GM23338 (cell line): Measurements from ENCODE around the gene HES7. TPM values are rescaled to one million over a fixed set of nuclear protein-coding genes. Genes with fewer than 3 reads are reported as not detected.

Experiments used
- ATAC-seq: fragments of 200-7000 bp; cut with Tn5 transposase; 3 replicates; pipeline ENCODE4 v1.9.1; 2020
- DNase-seq: peaks from one replicate; pipeline ENCODE4 v3.0.0-alpha.2; 2015; ENCODE audit warnings: low spot score
- H2AFZ ChIP-seq: fragments of 200-600 bp; sonication (generic); 2 replicates; pipeline ENCODE4 v1.8.0; 2016; ENCODE audit warnings: antibody characterized with exemption, mild to moderate bottlenecking, moderate library complexity
- H3F3A ChIP-seq: fragments of 200-600 bp; sonication (generic); replicated peaks from 2 replicates; pipeline ENCODE4 v1.8.0; 2017; ENCODE audit warnings: antibody characterized with exemption, mixed run types, low read depth
- H3K27ac ChIP-seq: fragments of 200-600 bp; sonication (generic); 2 replicates; pipeline ENCODE4 v1.6.1; 2016; ENCODE audit warnings: low read depth
- H3K27me3 ChIP-seq: fragments of 200-600 bp; sonication (generic); 2 replicates; pipeline ENCODE4 v1.8.0; 2016; ENCODE audit warnings: mild to moderate bottlenecking, mixed run types, moderate library complexity; ENCODE audit not compliant: insufficient read depth
- H3K36me3 ChIP-seq: fragments of 200-600 bp; sonication (generic); 2 replicates; pipeline ENCODE4 v1.8.0; 2016; ENCODE audit warnings: mild to moderate bottlenecking; ENCODE audit not compliant: insufficient read depth
- H3K4me1 ChIP-seq: fragments of 200-600 bp; sonication (generic); 2 replicates; pipeline ENCODE4 v1.8.0; 2016; ENCODE audit warnings: mild to moderate bottlenecking, moderate library complexity; ENCODE audit not compliant: insufficient read depth
- H3K4me2 ChIP-seq: fragments of 200-600 bp; sonication (generic); 2 replicates; pipeline ENCODE4 v1.7.1; 2017; ENCODE audit warnings: mixed run types
- H3K4me3 ChIP-seq: fragments of 200-600 bp; sonication (generic); 2 replicates; pipeline ENCODE4 v1.6.1; 2016; ENCODE audit warnings: mixed run types
- H3K79me2 ChIP-seq: fragments of 200-600 bp; sonication (generic); replicated peaks from 2 replicates; pipeline ENCODE4 v1.8.0; 2017; ENCODE audit warnings: mild to moderate bottlenecking; ENCODE audit not compliant: insufficient read depth
- H3K9me2 ChIP-seq: fragments of 200-600 bp; sonication (generic); 2 replicates; pipeline ENCODE4 v1.8.0; 2017; ENCODE audit not compliant: insufficient read depth
- H4K20me1 ChIP-seq: fragments of 200-600 bp; sonication (generic); replicated peaks from 2 replicates; pipeline ENCODE4 v1.8.0; 2017; ENCODE audit warnings: mild to moderate bottlenecking; ENCODE audit not compliant: insufficient read depth
- H3K27ac Mint-ChIP-seq: 2 replicates; pipeline ENCODE4 v1.8.0; 2020; ENCODE audit warnings: inconsistent platforms, mild to moderate bottlenecking, moderate library complexity, mixed read lengths
- H3K27me3 Mint-ChIP-seq: 3 replicates; pipeline ENCODE4 v1.8.0; 2022; ENCODE audit warnings: low read depth, mild to moderate bottlenecking, moderate library complexity, mixed read lengths, inconsistent platforms; ENCODE audit not compliant: insufficient read depth, poor library complexity
- H3K36me3 Mint-ChIP-seq: 3 replicates; pipeline ENCODE4 v1.8.0; 2021; ENCODE audit warnings: low read depth, mild to moderate bottlenecking, inconsistent platforms, moderate library complexity, mixed read lengths
- H3K4me1 Mint-ChIP-seq: 3 replicates; pipeline ENCODE4 v1.8.0; 2020; ENCODE audit warnings: mild to moderate bottlenecking, inconsistent platforms, mixed read lengths
- H3K4me3 Mint-ChIP-seq: 3 replicates; pipeline ENCODE4 v1.8.0; 2021; ENCODE audit warnings: moderate library complexity, mild to moderate bottlenecking, inconsistent platforms, mixed read lengths
- H3K9me3 Mint-ChIP-seq: 3 replicates; pipeline ENCODE4 v1.8.0; 2020; ENCODE audit warnings: moderate library complexity, mild to moderate bottlenecking, inconsistent platforms, mixed read lengths
- CREB1 ChIP-seq: fragments of 250-450 bp; sonication (Bioruptor Pico); IDR thresholded peaks from 2 replicates; pipeline ENCODE4 v1.5.0; 2020; ENCODE audit warnings: low read depth, mild to moderate bottlenecking, moderate library complexity
- CTCF ChIP-seq, 2 experiments: fragments of 200-600 bp in 1 of 2; sonication (generic) in 1 of 2; conservative IDR thresholded peaks; 2 replicates each; pipeline versions ENCODE4 v1.5.1 to v1.6.1; 2016 to 2017; ENCODE audit warnings: antibody characterized with exemption in 2 of 2, low read depth in 2 of 2, mild to moderate bottlenecking in 2 of 2, moderate library complexity in 1 of 2
- ETS1 ChIP-seq: IDR thresholded peaks from 2 replicates; pipeline ENCODE4 v1.6.1; 2016; ENCODE audit warnings: antibody characterized with exemption
- EZH2 ChIP-seq: fragments of 200-600 bp; sonication (generic); IDR thresholded peaks from one replicate; pipeline ENCODE4 v1.8.0; 2017; ENCODE audit warnings: antibody characterized with exemption, mild to moderate bottlenecking, low read depth; ENCODE audit not compliant: unreplicated experiment
- EZH2phosphoT487 ChIP-seq: fragments of 200-600 bp; sonication (generic); IDR thresholded peaks from one replicate; pipeline ENCODE4 v1.8.1; 2018; ENCODE audit warnings: antibody characterized with exemption; ENCODE audit not compliant: unreplicated experiment
- JUNB ChIP-seq: IDR thresholded peaks from one replicate; pipeline ENCODE4 v1.6.1; 2016; ENCODE audit warnings: antibody characterized with exemption; ENCODE audit not compliant: unreplicated experiment
- NANOG ChIP-seq: IDR thresholded peaks from 2 replicates; pipeline ENCODE4 v1.6.1; 2016; ENCODE audit warnings: antibody characterized with exemption, borderline replicate concordance
- POLR2AphosphoS5 ChIP-seq: IDR thresholded peaks from 2 replicates; pipeline ENCODE4 v1.6.1; 2016; ENCODE audit warnings: antibody characterized with exemption, low read depth
- REST ChIP-seq: IDR thresholded peaks from one replicate; pipeline ENCODE4 v1.6.1; 2018; ENCODE audit warnings: antibody characterized with exemption; ENCODE audit not compliant: unreplicated experiment
- STAT1 ChIP-seq: IDR thresholded peaks from one replicate; pipeline ENCODE4 v1.6.1; 2016; ENCODE audit warnings: antibody characterized with exemption; ENCODE audit not compliant: unreplicated experiment
- ZNF114 ChIP-seq: fragments of 250-450 bp; sonication (Bioruptor Pico); IDR thresholded peaks from 2 replicates; pipeline ENCODE4 v1.5.0; 2020; ENCODE audit warnings: mild to moderate bottlenecking, moderate library complexity
- ZNF331 ChIP-seq: fragments of 250-450 bp; sonication (Bioruptor Pico); IDR thresholded peaks from 2 replicates; pipeline ENCODE4 v1.5.0; 2020; ENCODE audit warnings: low read depth, mild to moderate bottlenecking, moderate library complexity
- polyA plus RNA-seq: library from polyadenylated mRNA; unstranded; fragments of >200 nt; fragmentation: Nextera tagmentation; extraction: Ambion mirVana; gene quantifications from 2 replicates; pipeline ENCODE4 v1.2.1, GENCODE V29; 2016
- total RNA-seq: library from RNA; depleted of rRNA; stranded (reverse); fragments of >200 nt; shearing (Covaris generic); gene quantifications from 2 replicates; pipeline ENCODE4 v1.2.3, GENCODE V29; 2014
- TF ChIP-seq, protein P1 (sequence below): fragments of 250-450 bp; sonication (Bioruptor Pico); IDR thresholded peaks from 2 replicates; pipeline ENCODE4 v1.5.0; 2020; ENCODE audit warnings: mild to moderate bottlenecking, moderate library complexity

Gene HES7
- total and polyA plus RNA-seq, 2 experiments from 2014 or later = 0.14 TPM; not detected in 1

GRCh38 chr17:8160224-8160577, 36.3 kb upstream of the HES7 start:
- TF ChIP-seq ZNF331 (CRISPR knock-in tag) = no peak
- TF ChIP-seq POLR2AphosphoS5 = no peak
- no peak for TF ChIP-seq ZNF114 (CRISPR knock-in tag)
- no peak for TF ChIP-seq CREB1 (CRISPR knock-in tag)
- TF ChIP-seq ETS1 = no peak
- no peak for TF ChIP-seq EZH2phosphoT487
- TF ChIP-seq NANOG = no peak
- no peak for TF ChIP-seq REST
- no peak for TF ChIP-seq STAT1
- TF ChIP-seq CTCF (conservative IDR thresholded peaks at IDR 0.05; ENCODE audit: low read depth in 2 of 2) = no peak
- TF ChIP-seq JUNB = no peak
- TF ChIP-seq, protein P1, sequence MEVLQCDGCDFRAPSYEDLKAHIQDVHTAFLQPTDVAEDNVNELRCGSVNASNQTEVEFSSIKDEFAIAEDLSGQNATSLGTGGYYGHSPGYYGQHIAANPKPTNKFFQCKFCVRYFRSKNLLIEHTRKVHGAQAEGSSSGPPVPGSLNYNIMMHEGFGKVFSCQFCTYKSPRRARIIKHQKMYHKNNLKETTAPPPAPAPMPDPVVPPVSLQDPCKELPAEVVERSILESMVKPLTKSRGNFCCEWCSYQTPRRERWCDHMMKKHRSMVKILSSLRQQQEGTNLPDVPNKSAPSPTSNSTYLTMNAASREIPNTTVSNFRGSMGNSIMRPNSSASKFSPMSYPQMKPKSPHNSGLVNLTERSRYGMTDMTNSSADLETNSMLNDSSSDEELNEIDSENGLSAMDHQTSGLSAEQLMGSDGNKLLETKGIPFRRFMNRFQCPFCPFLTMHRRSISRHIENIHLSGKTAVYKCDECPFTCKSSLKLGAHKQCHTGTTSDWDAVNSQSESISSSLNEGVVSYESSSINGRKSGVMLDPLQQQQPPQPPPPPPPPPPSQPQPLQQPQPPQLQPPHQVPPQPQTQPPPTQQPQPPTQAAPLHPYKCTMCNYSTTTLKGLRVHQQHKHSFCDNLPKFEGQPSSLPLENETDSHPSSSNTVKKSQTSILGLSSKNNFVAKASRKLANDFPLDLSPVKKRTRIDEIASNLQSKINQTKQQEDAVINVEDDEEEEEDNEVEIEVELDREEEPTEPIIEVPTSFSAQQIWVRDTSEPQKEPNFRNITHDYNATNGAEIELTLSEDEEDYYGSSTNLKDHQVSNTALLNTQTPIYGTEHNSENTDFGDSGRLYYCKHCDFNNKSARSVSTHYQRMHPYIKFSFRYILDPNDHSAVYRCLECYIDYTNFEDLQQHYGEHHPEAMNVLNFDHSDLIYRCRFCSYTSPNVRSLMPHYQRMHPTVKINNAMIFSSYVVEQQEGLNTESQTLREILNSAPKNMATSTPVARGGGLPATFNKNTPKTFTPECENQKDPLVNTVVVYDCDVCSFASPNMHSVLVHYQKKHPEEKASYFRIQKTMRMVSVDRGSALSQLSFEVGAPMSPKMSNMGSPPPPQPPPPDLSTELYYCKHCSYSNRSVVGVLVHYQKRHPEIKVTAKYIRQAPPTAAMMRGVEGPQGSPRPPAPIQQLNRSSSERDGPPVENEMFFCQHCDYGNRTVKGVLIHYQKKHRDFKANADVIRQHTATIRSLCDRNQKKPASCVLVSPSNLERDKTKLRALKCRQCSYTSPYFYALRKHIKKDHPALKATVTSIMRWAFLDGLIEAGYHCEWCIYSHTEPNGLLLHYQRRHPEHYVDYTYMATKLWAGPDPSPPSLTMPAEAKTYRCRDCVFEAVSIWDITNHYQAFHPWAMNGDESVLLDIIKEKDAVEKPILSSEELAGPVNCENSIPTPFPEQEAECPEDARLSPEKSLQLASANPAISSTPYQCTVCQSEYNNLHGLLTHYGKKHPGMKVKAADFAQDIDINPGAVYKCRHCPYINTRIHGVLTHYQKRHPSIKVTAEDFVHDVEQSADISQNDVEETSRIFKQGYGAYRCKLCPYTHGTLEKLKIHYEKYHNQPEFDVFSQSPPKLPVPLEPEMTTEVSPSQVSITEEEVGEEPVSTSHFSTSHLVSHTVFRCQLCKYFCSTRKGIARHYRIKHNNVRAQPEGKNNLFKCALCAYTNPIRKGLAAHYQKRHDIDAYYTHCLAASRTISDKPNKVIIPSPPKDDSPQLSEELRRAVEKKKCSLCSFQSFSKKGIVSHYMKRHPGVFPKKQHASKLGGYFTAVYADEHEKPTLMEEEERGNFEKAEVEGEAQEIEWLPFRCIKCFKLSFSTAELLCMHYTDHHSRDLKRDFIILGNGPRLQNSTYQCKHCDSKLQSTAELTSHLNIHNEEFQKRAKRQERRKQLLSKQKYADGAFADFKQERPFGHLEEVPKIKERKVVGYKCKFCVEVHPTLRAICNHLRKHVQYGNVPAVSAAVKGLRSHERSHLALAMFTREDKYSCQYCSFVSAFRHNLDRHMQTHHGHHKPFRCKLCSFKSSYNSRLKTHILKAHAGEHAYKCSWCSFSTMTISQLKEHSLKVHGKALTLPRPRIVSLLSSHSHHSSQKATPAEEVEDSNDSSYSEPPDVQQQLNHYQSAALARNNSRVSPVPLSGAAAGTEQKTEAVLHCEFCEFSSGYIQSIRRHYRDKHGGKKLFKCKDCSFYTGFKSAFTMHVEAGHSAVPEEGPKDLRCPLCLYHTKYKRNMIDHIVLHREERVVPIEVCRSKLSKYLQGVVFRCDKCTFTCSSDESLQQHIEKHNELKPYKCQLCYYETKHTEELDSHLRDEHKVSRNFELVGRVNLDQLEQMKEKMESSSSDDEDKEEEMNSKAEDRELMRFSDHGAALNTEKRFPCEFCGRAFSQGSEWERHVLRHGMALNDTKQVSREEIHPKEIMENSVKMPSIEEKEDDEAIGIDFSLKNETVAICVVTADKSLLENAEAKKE (CRISPR knock-in tag) = no peak
- no peak for TF ChIP-seq EZH2
- peak overlapping the region; percentile 78; the same call in 2 of the 3 replicates for H3K4me3 Mint-ChIP-seq
- H3K27me3 Mint-ChIP-seq = peaks cover 25% of the 10 kb centered on the region
- Histone ChIP-seq H4K20me1 (peaks cover 5% of the 10 kb centered on the region), H3K36me3 (peaks cover 5% of the 10 kb centered on the region; the same call in 1 of the 2 replicates), H3K4me1 (peaks cover 32% of the 10 kb centered on the region), H3F3A (peaks cover 18% of the 10 kb centered on the region; the same call in 1 of the 2 replicates), H3K27ac (no peak overlapping the region; the same call in 1 of the 2 replicates), H3K4me3 (no peak overlapping the region), H3K9me2 (no peaks in the 10 kb centered on the region), H2AFZ (no peak overlapping the region), H3K27me3 (no peaks in the 10 kb centered on the region), H3K79me2 (peaks cover 14% of the 10 kb centered on the region; the same call in 1 of the 2 replicates), H3K4me2 (no peak overlapping the region)
- no peaks in the 10 kb centered on the region for H3K9me3 Mint-ChIP-seq
- H3K27ac Mint-ChIP-seq = peak overlapping the region; percentile 54
- DNase-seq = no peak
- peaks cover 26% of the 10 kb centered on the region for H3K36me3 Mint-ChIP-seq
- H3K4me1 Mint-ChIP-seq = peaks cover 41% of the 10 kb centered on the region
- ATAC-seq = no peak
